H1 (cell line): ENCODE data around the gene CSKMT. TPM values are rescaled to one million over a fixed set of nuclear protein-coding genes. Genes with fewer than 3 reads are reported as not detected.

Experiments
- CTCF ChIA-PET: fragments of 300-600 bp; sonication (Branson Sonifier 250); formaldehyde crosslinking; loops from one replicate; lab custom pipeline; 2021; ENCODE audit not compliant: partially characterized antibody; lab: Charles Lee
- POLR2A ChIA-PET: fragments of 300-600 bp; sonication (Branson Sonifier 250); formaldehyde crosslinking; loops from one replicate; lab custom pipeline; 2021; ENCODE audit warnings: inconsistent platforms; ENCODE audit not compliant: partially characterized antibody; lab: Charles Lee
- DNase-seq, 2 experiments: peaks; one replicate each; pipeline versions ENCODE4 v3.0.0 to v3.0.0-alpha.2; 2010 to 2022; ENCODE audit warnings: low spot score in 2 of 2, low read depth in 1 of 2, mixed read lengths in 1 of 2
- FAIRE-seq: peaks from 2 replicates; lab custom pipeline; 2011; peaks lifted over from hg19 to GRCh38; lab: Jason Lieb, UNC
- H2AFZ ChIP-seq: 2 replicates; pipeline ENCODE4 v1.8.1; 2012; ENCODE audit warnings: low read length, inconsistent platforms
- H2AK5ac ChIP-seq: 2 replicates; pipeline ENCODE4 v1.6.1; 2013; ENCODE audit warnings: low read depth, low read length
- H2BK120ac ChIP-seq: replicated peaks from 2 replicates; pipeline ENCODE3; 2013; ENCODE audit warnings: low read depth, low read length, inconsistent platforms
- H2BK12ac ChIP-seq: 2 replicates; pipeline ENCODE4 v1.6.1; 2013; ENCODE audit warnings: low read depth, low read length
- H2BK15ac ChIP-seq: 2 replicates; pipeline ENCODE4 v1.6.1; 2013; ENCODE audit warnings: low read length
- H2BK20ac ChIP-seq: 2 replicates; pipeline ENCODE4 v1.6.1; 2013; ENCODE audit warnings: low read length
- H2BK5ac ChIP-seq: 2 replicates; pipeline ENCODE4 v1.6.1; 2013; ENCODE audit warnings: low read depth, low read length
- H3K14ac ChIP-seq: 2 replicates; pipeline ENCODE4 v1.6.1; 2013; ENCODE audit warnings: inconsistent platforms; ENCODE audit not compliant: insufficient read length
- H3K18ac ChIP-seq: 2 replicates; pipeline ENCODE4 v1.6.1; 2013; ENCODE audit warnings: low read length; ENCODE audit errors: extremely low read depth
- H3K23ac ChIP-seq: 2 replicates; pipeline ENCODE4 v1.6.1; 2013; ENCODE audit warnings: inconsistent platforms; ENCODE audit not compliant: insufficient read length
- H3K23me2 ChIP-seq: 2 replicates; pipeline ENCODE4 v1.6.1; 2013; ENCODE audit warnings: low read depth, low read length
- H3K27ac ChIP-seq: 2 replicates; pipeline ENCODE4 v1.6.1; 2011; ENCODE audit warnings: low read depth, low read length, inconsistent platforms
- H3K27me3 ChIP-seq, 4 experiments: replicated peaks in 1 of 4; 1 replicate in 1 of 4; 2 replicates in 3 of 4; pipeline versions ENCODE4 v1.6.1 to v1.8.1; 2011 to 2013; ENCODE audit warnings: low read length in 3 of 4, mild to moderate bottlenecking in 3 of 4, inconsistent platforms in 2 of 4, mixed read lengths in 2 of 4, moderate library complexity in 1 of 4; ENCODE audit not compliant: control insufficient read depth in 3 of 4, insufficient read depth in 3 of 4; ENCODE audit errors: extremely low read depth in 1 of 4
- H3K36me3 ChIP-seq, 4 experiments: 2 replicates each; pipeline versions ENCODE4 v1.6.1 to v1.8.1; 2011 to 2013; ENCODE audit warnings: mild to moderate bottlenecking in 4 of 4, low read length in 3 of 4, moderate library complexity in 2 of 4, control low read depth in 1 of 4, inconsistent platforms in 1 of 4; ENCODE audit not compliant: insufficient read depth in 4 of 4, control insufficient read depth in 2 of 4
- H3K4ac ChIP-seq: replicated peaks from 2 replicates; pipeline ENCODE3; 2013; ENCODE audit warnings: low read length, low read depth, mixed read lengths, inconsistent platforms; ENCODE audit not compliant: insufficient read length
- H3K4me1 ChIP-seq, 4 experiments: replicated peaks in 1 of 4; 1 replicate in 1 of 4; 2 replicates in 3 of 4; pipeline versions ENCODE4 v1.6.1 to v1.8.1; 2011 to 2013; ENCODE audit warnings: low read length in 3 of 4, inconsistent platforms in 2 of 4, mixed read lengths in 1 of 4; ENCODE audit not compliant: insufficient read depth in 4 of 4, control insufficient read depth in 3 of 4
- H3K4me2 ChIP-seq, 2 experiments: 2 replicates each; pipeline versions ENCODE4 v1.6.1 to v1.8.1; 2011 to 2013; ENCODE audit warnings: low read depth in 2 of 2, low read length in 2 of 2, control low read depth in 1 of 2, inconsistent platforms in 1 of 2, mild to moderate bottlenecking in 1 of 2; ENCODE audit not compliant: insufficient read depth in 1 of 2
- H3K4me3 ChIP-seq, 4 experiments: fragments of 200-600, 300-600 bp in 1 of 4; sonication (generic), shearing (Covaris generic), sonication (Bioruptor Twin) in 1 of 4; 2 replicates each; pipeline versions ENCODE4 v1.5.1 to v1.8.1; 2011 to 2016; ENCODE audit warnings: low read length in 4 of 4, low read depth in 3 of 4, control low read depth in 2 of 4, inconsistent platforms in 2 of 4, mild to moderate bottlenecking in 2 of 4, mixed read lengths in 1 of 4, moderate library complexity in 1 of 4; ENCODE audit not compliant: insufficient read depth in 2 of 4; ENCODE audit errors: extremely low read depth in 1 of 4
- H3K56ac ChIP-seq: replicated peaks from 2 replicates; pipeline ENCODE3; 2013; ENCODE audit warnings: low read depth, mild to moderate bottlenecking, mixed read lengths, low read length, inconsistent platforms; ENCODE audit not compliant: insufficient read length
- H3K79me1 ChIP-seq: 2 replicates; pipeline ENCODE4 v1.6.1; 2013; ENCODE audit warnings: low read depth, low read length, control low read depth
- H3K79me2 ChIP-seq, 2 experiments: 2 replicates each; pipeline versions ENCODE4 v1.6.1 to v1.8.1; 2012 to 2013; ENCODE audit warnings: low read length in 2 of 2, mild to moderate bottlenecking in 2 of 2, inconsistent platforms in 1 of 2; ENCODE audit not compliant: insufficient read depth in 2 of 2, control insufficient read depth in 1 of 2
- H3K9ac ChIP-seq, 4 experiments: replicated peaks in 1 of 4; 1 replicate in 1 of 4; 2 replicates in 3 of 4; pipeline versions ENCODE4 v1.6.1 to v1.8.1; 2011 to 2013; ENCODE audit warnings: low read depth in 3 of 4, low read length in 3 of 4, control low read depth in 2 of 4, mild to moderate bottlenecking in 2 of 4, moderate library complexity in 2 of 4, inconsistent platforms in 1 of 4; ENCODE audit errors: extremely low read depth in 1 of 4
- H3K9me3 ChIP-seq, 2 experiments: 2 replicates each; pipeline versions ENCODE4 v1.6.1 to v1.8.1; 2012 to 2013; ENCODE audit warnings: mild to moderate bottlenecking in 2 of 2, moderate library complexity in 2 of 2, control low read depth in 1 of 2, inconsistent platforms in 1 of 2, low read depth in 1 of 2, low read length in 1 of 2, mixed read lengths in 1 of 2; ENCODE audit not compliant: insufficient read depth in 2 of 2
- H4K20me1 ChIP-seq, 2 experiments: replicated peaks in 1 of 2; 2 replicates each; pipeline versions ENCODE3 to v1.8.1; 2011 to 2013; ENCODE audit warnings: inconsistent platforms in 2 of 2, low read length in 2 of 2, mild to moderate bottlenecking in 1 of 2; ENCODE audit not compliant: insufficient read depth in 2 of 2, control insufficient read depth in 1 of 2
- H4K5ac ChIP-seq: 2 replicates; pipeline ENCODE4 v1.6.1; 2013; ENCODE audit warnings: low read length, low read depth, mixed read lengths, inconsistent platforms; ENCODE audit not compliant: insufficient read length
- H4K8ac ChIP-seq: 2 replicates; pipeline ENCODE4 v1.8.0; 2013; ENCODE audit warnings: mild to moderate bottlenecking, moderate library complexity, low read length, inconsistent platforms; ENCODE audit not compliant: insufficient read depth; ENCODE audit errors: extremely low read depth
- H4K91ac ChIP-seq: replicated peaks from 2 replicates; pipeline ENCODE3; 2013; ENCODE audit warnings: low read length, mixed read lengths, inconsistent platforms; ENCODE audit not compliant: insufficient read length
- CHD1 ChIP-seq: IDR thresholded peaks from 2 replicates; pipeline ENCODE4 v1.6.1; 2012; ENCODE audit warnings: low read depth, low read length, improper control_type of control experiment
- EGR1 ChIP-seq: IDR thresholded peaks from 2 replicates; pipeline ENCODE4 v1.6.1; 2011; ENCODE audit warnings: low read depth, low read length, borderline replicate concordance
- JUND ChIP-seq: IDR thresholded peaks from 2 replicates; pipeline ENCODE4 v1.6.1; 2011; ENCODE audit warnings: mild to moderate bottlenecking, improper control_type of control experiment, low read length
- ZNF274 ChIP-seq: IDR thresholded peaks from 2 replicates; pipeline ENCODE4 v1.7.0; 2012; ENCODE audit warnings: low read length, borderline replicate concordance; ENCODE audit errors: extremely low read depth
- WGBS, 2 experiments: shearing (Covaris generic) in 1 of 2; methylation state at CpG; one replicate each; pipeline versions ENCODE4 v1.1.6 to v1.1.7; 2013 to 2015; ENCODE audit warnings: low lambda C conversion rate in 2 of 2, mixed read lengths in 2 of 2, inconsistent platforms in 1 of 2, low coverage in 1 of 2, missing lambda C conversion rate in 1 of 2; ENCODE audit not compliant: insufficient replicate concordance in 2 of 2, insufficient coverage in 1 of 2, insufficient read length in 1 of 2; ENCODE audit errors: extremely low coverage in 1 of 2, missing lambda C conversion rate in 1 of 2; 5-methylcytosine and 5-hydroxymethylcytosine counted together
- polyA plus RNA-seq, 7 experiments: library from polyadenylated mRNA; depleted of rRNA in 3 of 7; stranded (reverse) in 5 of 7; unstranded in 2 of 7; fragments of >200 nt in 5 of 7; fragments of 200-250 nt in 2 of 7; gene quantifications; 1 replicate in 5 of 7; 2 replicates in 1 of 7; 4 replicates in 1 of 7; pipeline versions ENCODE4 v1.2.1 to v1.2.3, GENCODE V29; 2011 to 2013; ENCODE audit warnings: missing spikeins in 2 of 7, mixed read lengths in 2 of 7
- total RNA-seq: library from RNA; stranded (reverse); fragmentation: NEBNext Ultra II Directional; extraction: Animal tissue kit (Norgen Biotek cat#: 25700); gene quantifications from 2 replicates; pipeline ENCODE4 v1.2.1, GENCODE V29; 2021

CSKMT gene
- total and polyA plus RNA-seq, 2 of the 8 experiments (the other 6 are each of a cell fraction or from before 2014, with no cell fraction given), result 12.0 to 66.1 TPM

DNA sequence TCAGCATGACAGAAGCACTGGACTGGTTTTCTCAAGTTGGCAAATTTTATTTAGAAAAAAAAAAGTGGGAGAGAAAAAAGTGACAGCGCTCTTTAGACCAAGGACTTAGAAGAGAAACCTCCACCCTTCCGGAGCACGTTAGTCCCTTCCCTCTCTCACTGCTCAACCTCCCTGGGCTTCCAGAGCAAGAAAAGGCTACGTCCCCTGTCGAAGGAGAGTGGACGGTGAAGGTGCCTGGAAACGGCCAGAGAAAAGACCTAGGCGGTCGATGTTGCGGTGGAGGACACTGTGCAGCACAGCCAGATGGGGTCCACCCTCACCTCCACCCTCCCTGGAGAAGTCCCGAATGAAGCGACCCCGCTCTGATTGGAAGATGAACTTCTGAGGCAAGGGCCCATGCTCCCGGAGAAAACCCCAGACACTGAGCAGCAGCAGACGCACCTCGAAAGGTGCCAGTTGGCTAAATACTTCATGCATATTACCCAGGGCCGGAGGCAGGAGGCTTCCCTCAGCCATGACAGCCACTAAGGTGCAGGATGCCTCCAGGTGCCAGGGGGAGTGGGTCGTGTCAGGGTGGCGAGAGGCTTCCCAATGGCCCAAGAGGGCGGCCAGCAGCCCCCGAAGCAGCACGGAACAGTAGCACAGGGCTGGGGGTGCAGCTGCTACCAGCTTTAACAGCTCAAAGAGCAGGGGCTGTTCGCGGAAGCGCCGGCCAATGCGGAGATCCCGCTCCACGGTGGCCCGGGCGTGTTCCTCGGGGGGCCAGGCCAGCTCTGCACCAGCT, 18.1 kb upstream of the CSKMT start:
- Histone ChIP-seq H4K5ac (no peak overlapping the region), H3K9ac (no peak overlapping the region), H3K23ac (no peak overlapping the region), H3K56ac (no peak overlapping the region), H4K8ac (no peak overlapping the region; the same call in 1 of the 2 replicates), H4K20me1 (peaks cover 3 to 21% of the 10 kb centered on the region in 2 experiments), H3K4me1 (no peaks in the 10 kb centered on the region; a peak in 2 of 7 replicates), H2BK120ac (no peak overlapping the region), H3K27me3 (no peaks in the 10 kb centered on the region), H4K91ac (no peak overlapping the region), H3K9me3 (no peaks in the 10 kb centered on the region), H2AK5ac (no peak overlapping the region), H3K18ac (no peak overlapping the region), H3K79me2 (peaks cover 11 to 50% of the 10 kb centered on the region in 2 experiments), H2AFZ (no peak overlapping the region), H2BK20ac (no peak overlapping the region), H3K23me2 (peaks cover 5% of the 10 kb centered on the region; the same call in 1 of the 2 replicates), H2BK12ac (no peak overlapping the region), H3K79me1 (peaks cover 10% of the 10 kb centered on the region), H2BK5ac (no peak overlapping the region), H3K27ac (no peak overlapping the region), H3K4ac (no peak overlapping the region), H3K36me3 (peaks cover 0 to 28% (median 7%) of the 10 kb centered on the region in 4 experiments; a peak in 6 of 8 replicates), H3K4me2 (peak overlapping the region; percentile 20 to 35; a peak in 3 of 4 replicates), H3K4me3 (peak overlapping the region in 1 of 4 experiments; percentile 86; a peak in 4 of 8 replicates), H2BK15ac (no peak overlapping the region), H3K14ac (no peak overlapping the region)
- FAIRE-seq (no peak), DNase-seq (no peak)
- POLR2A ChIA-PET, result interaction anchor here (0.5 to 50.4 kb wide), 15 partner anchors 10 to 208 kb away, joined by 3 to 2041 read pairs (median 6); partner anchors contain the start of genes B3GAT3, BSCL2, C11orf98 and CSKMT
- WGBS, 2 experiments, result 80% methylated on average over 30 of the region's 32 CpGs; no CpG with 5 or more reads in 1 of the 2 experiments
- CTCF ChIA-PET, result interaction anchor here (0.8 to 2.0 kb wide), 7 partner anchors 18 to 122 kb away, joined by 3 to 12 read pairs (median 4); partner anchors contain the start of genes C11orf98 and CSKMT
- TF ChIP-seq ZNF274, result no peak
- TF ChIP-seq EGR1, result no peak
- no peak for TF ChIP-seq JUND
- no peak for TF ChIP-seq CHD1
